Stimulated activated CD8-positive, alpha-beta memory T cell treated with anti-CD3 and anti-CD28 coated beads, Interleukin-15, amount 100 ng/mL, for 1 hour (primary cell): ENCODE data around the gene MTA1.
A peak's percentile ranks its signal among the peaks of the same experiment; 100 is the strongest.

ENCODE experiments used
- DNase-seq: peaks from one replicate; pipeline ENCODE4 v3.0.0-alpha.2; 2020; ENCODE audit warnings: low read depth

MTA1 gene

DNA sequence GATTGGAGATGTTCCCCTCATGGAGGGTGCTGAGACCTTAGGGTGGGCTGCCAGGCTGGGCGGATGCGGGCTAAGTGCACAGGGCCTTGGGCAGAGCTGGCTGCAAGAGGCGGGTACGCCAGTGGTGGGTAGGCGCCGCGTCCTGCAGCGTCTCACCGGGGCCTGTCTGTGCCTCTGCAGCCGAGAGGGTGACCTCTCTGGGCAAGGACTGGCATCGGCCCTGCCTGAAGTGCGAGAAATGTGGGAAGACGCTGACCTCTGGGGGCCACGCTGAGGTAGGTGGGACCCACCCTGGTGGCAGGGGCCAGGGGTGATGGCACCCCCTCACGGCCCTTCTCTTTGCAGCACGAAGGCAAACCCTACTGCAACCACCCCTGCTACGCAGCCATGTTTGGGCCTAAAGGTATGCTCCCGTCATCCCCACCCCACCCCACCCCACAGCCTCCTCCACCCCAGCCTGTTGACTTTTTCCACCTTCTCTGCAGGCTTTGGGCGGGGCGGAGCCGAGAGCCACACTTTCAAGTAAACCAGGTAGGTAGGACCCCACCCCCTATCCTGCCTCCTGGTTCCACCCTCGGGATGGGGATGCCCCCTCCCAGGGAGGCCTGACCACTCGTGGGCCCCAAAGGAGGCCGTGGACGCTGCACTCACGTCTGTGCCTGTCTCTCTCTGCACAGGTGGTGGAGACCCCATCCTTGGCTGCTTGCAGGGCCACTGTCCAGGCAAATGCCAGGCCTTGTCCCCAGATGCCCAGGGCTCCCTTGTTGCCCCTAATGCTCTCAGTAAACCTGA, 68.6 kb downstream of the MTA1 start:
- DNase-seq: no peak

DNA sequence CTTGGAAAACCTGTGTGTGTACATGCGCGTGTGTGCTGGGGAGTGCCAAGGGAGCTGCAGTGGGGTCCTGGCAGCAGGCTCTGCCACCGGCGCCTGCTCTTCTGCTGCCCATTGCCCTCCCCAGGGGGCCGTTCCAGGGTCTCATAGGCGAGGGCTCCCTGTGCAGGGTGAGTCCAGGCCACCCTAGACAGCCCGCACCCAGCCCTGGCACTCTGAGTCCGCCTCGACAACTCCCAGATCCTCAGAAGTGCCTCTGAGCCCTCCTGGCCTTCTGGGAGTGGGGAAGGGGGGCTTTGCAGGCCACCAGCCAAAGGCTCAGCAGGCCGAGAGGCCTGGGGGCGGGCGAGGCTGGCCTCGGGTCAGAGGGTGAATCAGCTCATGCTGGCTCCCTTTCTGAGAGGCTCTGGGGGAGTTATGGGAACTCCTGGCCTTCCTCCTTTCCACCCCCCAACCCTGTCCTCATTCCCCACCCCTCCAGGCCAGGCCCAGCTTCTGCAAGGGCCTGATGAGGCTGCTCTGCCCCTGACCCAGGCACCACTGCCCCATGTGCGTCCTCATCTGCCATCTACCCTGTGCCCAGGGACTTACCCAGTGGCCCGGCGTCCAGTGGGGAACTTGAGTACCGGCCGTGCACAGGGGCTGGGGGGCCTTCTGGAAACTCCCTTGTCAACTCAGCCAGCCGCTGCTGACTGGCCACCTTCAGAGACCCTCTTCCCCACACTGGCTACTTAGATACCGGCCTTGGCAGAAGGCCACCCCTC, 69.3 kb downstream of the MTA1 start:
- no peak for DNase-seq

DNA sequence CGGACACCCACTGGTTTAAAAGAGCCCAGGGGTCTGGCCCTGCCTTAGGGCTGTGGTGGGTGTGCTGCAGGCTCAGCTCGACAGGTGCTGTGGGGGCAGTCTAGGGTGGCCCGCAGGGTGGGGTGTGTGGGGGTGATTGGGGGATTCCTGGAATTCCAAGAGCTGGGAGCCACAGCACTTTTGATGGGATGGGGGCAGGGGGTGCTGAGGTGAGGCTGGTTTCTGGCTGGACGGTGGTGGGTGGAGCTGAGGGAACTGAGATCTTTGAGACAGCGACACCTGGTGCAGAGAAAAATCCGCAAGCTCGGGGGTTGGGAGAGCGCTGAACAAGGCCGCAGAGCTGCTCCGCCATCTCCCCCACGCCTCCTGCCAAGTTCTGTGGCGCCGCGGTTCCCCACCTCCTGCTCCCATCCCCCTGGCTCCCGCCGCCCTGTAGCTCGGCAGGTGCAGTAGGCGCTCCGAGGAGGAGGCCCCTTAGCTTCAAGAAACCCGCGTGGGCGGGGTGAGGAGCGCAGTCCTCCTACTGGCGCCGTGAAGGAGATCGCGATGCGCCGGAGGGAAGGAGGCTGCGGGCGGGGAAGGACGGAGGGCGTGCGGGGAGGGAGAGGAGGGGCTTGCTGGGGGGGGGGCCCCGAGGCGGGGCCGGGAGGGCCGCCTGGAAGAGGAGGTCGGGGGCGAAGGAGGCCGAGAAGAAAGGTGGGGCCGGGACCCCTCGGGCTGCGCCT, 70.1 kb downstream of the MTA1 start:
- DNase-seq: peak; percentile 76

DNA sequence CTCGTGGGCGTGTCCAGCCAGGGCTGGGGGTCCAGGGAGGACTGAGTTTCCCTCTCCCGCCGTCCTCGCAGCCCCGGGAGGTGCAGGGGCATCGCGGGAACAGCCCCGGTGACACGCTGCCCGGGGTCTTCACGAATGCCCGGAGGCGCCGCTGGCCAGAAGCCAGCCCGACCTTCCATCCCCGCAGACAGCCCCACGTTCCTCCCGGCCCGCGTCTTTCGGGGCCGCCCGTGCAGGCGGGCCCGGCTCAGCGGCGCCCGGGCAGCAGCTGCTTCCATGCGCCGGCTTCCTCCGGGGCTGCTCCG, 70.6 kb downstream of the MTA1 start:
- DNase-seq: no peak

DNA sequence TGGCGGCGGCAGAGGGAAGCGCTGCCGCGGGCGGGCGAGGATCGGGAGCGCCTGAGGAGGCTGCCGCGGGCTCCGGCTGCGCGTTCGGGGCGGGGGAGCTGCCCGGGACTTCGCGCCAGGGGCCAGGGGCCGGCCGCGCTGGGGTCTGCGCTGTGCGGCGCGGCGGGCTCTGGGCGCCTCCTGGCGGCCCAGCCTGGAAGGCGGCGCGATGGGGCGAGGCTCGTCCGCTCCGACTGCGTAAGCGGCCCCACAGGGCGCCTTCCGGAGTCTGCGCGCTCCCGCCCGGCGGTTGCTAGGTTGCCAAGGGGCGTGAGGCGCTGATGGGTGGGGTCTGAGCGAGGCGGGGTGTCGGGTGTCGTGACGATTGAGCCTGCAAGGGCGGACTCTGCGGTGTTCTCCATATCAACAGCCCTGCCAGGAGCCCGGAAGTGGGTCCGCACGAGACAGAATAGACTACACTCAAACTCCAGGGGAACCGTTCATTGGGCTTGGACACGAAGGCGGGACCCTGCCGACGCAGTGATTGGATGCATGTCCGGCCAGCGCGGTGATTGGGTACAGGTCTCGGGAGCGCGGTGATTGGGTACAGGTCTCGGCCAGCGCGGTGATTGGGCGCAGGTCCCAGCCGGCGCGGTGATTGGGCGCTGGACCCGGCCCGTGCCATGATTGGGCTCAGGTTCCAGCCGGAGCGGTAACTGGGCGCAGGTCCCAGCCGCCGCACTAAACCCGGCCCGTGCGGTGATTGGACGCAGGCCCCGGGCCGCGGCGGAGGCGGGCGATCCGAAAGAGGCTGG, 71.1 kb downstream of the MTA1 start, which contains the start of gene TEDC1:
TEDC1 (plus strand) TSS at position 675 of the 794 bp plus-strand sequence. CDS start 130 bp downstream, outside the sequence.
- DNase-seq: peak; percentile 95

DNA sequence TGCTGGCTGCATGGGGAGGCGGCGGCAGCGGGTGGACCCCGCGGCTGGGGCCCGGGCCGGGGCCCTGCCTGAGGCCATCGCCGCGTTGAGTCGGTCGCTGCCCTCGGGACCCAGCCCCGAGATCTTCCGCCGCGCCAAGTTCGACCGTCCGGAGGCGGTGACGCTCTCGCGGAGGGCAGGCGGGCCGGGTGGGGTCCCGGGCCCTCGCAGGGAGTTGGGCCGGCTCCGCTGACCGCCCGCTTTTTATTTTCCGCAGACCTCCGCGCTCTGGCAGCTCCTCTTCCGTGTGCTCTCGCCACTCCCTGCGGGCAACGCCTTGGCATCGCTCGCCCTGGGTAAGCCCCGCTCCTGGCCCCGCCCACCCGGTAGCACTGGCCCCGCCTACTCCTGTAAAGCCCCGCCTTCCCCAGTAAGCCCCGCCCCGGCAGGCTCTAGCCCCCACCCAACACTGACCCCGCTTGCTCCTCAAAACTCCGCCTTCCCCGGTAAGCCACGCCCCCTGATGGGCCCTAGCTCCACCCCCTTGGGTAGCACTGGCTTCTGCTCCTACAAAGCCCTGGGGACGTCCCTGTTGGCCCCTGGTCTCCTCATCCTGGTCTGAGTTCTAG, 71.8 kb downstream of the MTA1 start:
- DNase-seq: peak; percentile 81

DNA sequence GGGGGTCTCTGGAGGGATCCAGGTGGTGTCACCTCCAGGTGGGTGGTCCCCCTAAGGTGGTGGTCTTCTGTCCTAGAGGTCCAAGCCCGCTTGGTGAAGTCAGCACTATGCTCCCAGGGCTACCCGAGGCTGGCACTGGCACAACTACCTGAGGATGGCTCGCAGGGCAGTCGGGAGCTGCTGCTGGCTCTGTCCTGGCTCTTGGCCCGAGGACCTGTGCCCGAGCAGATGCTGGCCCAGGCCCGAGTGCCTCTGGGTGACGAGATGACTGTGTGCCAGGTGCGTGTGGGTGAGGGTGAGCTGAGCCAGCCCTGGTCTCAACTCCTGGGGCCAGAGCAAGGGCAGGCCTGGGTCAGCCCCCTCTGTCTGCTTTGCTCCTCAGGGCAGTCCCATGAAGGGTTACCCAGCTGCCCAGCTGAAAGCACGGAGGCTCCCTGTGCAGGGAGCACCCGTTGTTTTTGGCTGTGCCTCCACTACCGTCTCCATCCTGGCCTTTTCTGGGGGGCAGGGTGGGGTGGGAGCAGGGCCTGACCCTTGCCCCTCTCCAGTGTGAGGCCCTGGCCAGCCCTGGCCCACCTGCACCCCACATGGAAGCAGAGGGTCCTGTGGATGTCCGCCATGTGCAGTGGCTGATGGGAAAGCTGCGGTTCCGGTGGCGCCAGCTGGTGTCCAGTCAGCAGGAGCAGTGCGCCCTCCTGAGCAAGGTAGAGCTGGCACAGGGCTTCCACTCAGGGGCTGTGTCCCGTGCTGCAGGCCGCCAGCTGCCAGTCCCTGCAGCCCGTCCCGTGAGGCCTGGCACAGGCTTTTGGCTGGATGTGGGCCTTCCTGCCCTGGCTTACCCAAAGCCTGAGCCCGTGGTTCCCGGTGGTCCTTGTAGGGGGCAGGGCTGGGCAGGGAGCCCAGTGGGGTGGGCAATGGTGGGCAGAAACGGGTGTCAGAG, 72.7 kb downstream of the MTA1 start:
- DNase-seq: no peak

DNA sequence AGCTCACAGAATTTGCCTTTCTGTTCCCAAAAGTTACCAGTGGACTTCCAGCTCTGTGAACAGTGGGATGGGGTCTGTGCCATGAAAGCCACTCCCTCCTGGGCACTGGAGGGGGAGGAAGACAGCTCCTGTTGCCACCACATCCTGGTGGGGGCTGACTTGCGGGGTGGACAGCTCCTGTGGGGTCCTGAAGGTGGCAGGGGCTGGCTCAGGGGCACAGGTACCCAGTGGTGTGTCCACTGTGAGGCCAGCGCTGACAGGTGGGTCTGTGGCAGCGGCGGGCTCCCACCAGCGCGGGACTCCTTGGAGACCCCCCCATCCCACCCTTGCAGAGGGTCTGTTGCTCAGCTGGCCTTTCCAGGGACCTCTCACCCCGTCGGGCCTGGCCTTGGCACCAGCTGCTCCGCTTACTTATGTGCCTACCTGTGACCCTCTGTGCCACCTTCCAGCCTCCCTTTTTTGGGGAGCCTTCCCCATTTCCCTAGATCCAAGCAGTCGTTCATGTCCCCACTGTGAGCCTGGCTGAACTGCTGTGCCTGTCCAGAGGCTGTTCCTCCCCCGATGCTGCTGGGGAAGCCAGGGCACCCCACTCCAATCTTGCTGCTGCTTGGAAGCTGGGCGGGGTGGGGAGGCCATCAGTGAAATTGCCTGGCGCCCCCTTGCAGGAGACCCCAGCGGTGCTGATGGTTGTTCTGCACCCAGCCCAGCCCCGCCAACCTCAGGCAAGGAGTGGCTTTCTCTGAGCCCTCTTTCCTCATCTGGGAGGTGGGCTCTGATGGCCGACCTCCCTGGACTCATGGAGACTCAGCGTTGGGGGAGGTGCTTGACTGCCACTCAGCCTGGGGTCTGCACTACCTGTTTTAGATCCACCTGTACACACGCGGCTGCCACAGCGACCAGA, 73.6 kb downstream of the MTA1 start:
- no peak for DNase-seq

DNA sequence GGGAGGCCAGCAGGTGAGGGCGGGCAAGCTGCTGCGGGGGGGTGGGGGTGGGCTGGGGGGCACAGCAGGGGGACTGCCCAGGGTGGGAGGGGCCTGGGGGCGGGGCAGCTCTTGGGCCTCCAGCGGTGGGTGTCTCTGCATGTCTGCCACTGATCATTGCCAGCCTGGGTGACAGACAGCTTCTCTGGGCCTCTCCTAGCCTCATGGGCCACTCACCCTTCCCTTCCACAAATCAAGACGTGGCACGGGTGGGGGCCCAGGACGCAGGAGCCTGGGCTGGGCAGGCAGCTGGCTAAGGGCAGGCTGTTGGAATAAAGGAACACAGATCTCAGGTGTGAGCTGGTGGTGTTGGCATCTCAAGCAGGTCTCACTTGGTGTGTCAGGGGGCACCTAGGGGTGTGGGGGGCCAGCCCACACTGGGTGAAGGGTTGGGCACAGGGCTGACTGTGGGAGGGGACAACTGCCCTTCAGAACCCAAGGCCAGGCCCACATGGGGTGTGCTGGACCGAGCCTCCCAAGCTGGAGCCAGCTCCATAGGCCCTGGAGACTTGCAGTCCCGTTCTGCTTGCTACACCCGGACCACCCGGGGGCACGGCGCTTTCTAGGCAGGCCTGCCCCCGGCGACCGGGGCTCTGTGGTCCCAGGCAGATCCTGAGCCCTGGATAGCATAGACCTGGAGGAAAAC, 74.4 kb downstream of the MTA1 start:
- no peak for DNase-seq

DNA sequence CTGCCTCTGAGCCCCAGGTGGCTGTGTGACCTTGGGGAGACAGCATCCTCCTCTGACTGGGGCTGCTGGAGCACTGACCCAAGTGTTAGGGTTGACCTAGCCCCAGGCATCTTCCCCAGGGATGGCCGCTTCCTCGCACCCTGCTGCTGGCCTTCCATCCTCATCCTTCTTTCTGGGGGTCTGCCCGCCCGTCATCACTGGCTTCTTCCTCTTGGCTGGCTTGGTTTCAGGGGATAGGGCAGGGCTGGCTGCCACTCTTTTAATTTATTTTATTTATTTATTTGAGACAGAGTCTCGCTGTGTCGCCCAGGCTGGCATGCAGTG, 74.9 kb downstream of the MTA1 start:
- DNase-seq: no peak

DNA sequence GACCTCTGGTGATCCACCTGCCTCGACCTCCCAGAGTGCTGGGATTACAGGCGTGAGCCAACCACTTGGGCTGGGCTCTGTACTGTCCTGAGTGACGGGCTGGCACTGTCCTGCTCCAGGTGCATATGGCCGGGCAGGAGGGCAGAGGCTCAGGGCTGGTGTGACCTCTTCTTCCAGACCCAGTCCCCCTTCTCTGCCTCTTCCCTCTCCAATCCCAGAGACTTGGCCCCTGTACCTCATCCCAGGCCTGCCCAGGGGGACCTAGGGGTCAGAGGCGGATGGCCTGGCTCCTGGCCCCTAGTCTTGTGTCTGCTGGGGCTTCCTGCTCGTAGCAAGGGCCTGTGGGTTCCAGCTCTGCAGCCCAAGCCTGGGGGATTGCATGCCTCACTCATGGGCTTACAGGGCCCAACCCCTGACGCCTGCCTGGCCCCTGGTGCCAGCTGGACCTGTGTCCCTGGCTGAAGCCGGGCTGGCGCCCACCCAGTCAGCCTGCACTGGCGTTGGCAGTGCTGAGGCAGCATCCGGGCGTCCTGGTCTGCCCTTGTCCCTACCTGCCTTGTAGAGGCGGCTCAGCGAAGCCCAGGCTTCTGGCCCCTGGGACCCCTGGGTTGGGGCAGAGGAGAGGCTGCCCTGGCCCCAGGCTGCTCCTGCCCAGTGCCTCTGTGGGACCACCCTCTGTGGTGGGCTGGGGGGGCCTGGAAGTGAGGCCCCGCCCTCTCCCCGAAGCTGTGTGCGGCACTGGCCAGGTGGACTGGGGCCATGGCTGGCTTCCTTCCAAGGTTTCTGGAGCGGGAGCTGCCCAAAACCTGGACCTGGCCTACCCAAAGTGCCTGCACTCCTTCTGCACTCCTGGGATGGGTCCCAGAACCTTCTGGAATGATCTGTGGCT, 75.7 kb downstream of the MTA1 start:
- DNase-seq: no peak

DNA sequence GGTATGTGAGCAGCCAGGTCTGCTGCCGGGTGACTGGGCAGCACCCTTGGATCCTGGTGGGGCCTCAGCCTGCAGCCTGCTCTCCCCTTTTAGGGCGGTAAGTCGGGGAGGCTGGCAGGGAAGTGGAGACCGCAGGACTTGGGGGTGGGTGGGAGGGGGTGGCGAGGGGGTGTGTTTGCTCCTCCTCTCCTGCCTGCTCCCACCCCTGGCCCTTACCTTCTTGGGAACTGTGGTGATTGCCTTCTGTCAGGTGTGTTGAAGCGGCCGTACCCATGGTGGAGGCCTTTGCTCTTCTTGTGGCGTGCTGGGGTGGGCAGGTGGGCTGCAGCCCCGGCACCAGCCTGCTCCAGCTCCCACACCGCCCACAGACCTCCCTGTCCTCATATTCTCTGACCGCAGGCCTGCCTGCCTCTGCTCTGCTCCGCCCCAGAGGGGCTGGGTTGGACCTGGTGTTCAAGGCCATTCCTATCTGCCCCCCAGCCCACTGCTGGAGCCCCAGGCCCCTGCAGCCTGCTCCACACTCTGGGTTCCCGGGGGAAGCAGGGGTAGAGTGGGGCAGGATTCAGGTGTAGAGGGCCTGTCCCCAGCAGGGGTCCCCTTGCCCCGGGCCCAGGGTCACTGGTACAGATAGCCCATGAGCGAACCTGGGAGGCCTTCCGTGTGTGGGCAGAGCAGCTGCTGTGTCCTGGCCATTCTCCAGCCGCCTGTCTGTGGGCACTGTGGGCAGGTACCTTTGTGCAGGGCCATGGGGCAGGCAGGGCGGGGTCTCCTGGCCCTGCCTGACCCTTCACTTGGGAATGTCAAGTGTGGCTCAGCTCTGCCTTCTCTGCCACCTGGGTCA, 76.6 kb downstream of the MTA1 start:
- DNase-seq: no peak

DNA sequence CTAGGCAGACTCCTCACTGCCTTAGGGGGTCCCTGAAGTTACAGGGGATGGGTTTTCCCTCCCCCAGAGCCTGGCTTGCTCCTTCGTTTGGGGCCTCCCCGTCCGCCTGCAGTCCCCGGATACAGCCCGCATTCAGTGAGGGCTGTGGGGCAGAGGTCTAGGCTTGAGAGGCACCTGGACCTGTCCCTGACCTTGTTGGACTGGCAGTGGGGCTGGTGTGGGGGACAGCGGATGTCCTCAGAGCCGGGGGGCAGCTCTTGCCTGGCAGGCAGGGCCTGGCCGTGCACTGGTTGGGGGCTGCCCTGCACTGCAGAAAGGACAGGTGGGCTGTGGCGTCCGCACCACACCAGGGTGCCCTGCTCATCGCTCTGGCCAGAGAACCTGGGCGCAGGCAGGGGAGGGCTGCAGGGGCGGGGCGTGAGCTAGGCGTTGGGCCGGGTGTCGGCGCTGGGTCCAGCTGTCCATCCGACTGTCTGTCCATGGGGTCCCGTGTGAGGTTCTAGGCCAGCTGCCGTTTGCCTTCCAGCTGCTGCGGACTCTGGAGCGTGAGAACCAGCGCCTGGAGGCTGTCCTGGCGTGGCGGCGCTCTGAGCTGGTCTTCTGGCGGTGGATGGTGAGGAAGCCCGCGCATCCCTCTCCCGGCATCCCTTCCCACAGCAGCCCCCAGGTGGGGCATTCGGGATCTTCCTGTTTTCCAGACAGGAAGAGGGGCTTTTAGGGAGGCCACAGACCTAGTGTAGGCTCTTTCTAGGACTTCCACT, 77.4 kb downstream of the MTA1 start:
- no peak for DNase-seq

DNA sequence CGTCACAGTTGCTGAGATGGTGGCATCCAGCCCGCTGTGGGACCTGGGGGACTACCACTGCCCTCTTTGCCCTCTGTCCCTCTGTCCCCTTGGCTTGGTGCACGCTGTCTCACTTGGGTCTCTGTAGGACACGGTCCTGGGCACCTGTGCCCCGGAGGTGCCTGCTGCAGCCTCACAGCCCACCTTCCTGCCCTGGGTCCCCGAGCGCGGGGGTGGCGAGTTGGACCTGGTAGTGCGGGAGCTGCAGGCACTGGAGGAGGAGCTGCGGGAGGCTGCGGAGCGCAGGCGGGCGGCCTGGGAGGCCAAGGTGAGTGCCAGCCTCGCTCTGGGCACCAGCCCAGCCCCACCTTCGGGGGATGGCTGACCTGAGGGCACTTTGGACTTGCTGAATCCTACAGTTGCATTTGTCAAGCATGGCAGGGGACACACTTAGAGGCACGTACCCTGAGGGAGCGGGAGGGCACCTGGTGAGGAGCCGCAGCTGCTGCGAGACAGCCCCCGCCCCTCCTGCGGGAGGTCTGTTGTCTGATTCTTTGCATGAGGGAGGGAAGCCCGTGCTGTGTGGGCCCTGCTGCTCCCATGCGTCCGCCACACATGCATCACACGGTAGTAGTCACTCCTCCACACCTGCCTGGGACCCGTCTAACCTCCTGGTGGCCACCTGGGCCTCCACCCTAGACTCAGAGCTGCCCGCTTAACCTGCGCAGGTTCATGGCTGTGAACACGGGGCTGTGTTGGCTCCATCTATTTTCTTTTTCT, 78.2 kb downstream of the MTA1 start:
- no peak for DNase-seq

DNA sequence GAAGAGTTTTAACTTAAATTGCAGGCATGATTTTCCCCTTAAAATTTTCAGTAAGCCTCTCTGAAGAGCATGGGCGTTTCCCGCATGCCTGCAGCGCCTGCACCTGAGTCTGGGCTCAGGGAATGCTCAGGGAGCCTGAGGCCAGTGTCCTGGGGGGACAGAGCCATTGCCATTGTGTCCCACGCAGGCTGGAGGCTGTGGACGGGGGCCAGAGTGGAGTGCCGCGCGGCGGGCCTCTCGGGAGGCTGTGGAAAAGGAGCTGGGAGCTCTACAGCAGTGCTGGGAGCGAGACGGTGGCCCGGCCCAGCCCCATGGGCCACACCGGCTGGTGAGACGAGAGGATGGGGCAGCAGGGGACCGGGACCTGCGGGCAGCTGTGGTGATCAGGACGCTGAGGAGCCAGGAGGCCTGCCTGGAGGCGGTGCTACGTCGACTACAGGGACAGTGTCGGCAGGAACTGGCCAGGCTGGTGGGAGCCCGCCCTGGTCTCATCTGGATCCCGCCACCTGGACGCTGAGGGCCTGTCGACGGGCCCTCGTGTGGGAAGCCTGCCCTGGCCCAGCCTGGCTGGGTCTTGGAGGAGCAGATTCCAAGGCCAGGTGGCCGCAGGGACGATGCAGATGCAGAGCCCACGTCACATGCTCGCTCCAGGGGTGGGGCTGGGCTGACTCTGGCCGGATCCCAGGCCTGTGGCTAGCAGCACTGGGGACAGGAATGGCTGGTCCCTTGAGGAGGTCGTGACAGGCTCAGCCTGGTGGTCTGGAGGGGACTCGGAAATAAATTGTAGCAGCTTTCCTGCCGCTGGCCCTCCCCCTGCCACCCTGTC, 79.0 kb downstream of the MTA1 start:
- DNase-seq: no peak
